Common myeloid progenitor, CD34-positive (primary cell): Measurements from ENCODE around the gene KRT78.

ENCODE experiments used
- CTCF ChIA-PET: fragments of 350-600 bp; sonication (Branson Sonifier 250); formaldehyde crosslinking; loops from one replicate; lab custom pipeline; 2021; ENCODE audit warnings: antibody characterized with exemption; lab: Charles Lee
- POLR2A ChIA-PET: fragments of 350-600 bp; sonication (Branson Sonifier 250); formaldehyde crosslinking; loops from one replicate; lab custom pipeline; 2021; ENCODE audit warnings: antibody characterized with exemption; lab: Charles Lee
- DNase-seq, 3 donors: peaks; one replicate each; pipeline versions ENCODE4 v3.0.0 to v3.0.0-alpha.2; 2013
- H3K27ac ChIP-seq, 2 experiments: 1 replicate in 1 of 2; 2 replicates in 1 of 2; pipeline ENCODE4 v1.7.0; 2013; ENCODE audit warnings: inconsistent platforms in 2 of 2, low read length in 2 of 2, mild to moderate bottlenecking in 2 of 2, low read depth in 1 of 2, moderate library complexity in 1 of 2; ENCODE audit not compliant: severe bottlenecking in 2 of 2, insufficient read depth in 1 of 2, poor library complexity in 1 of 2
- H3K27me3 ChIP-seq, 5 experiments: replicated peaks in 2 of 5; 1 replicate in 3 of 5; 2 replicates in 2 of 5; pipeline versions ENCODE4 v1.6.1 to v1.7.0; 2013; ENCODE audit warnings: low read length in 4 of 5, mild to moderate bottlenecking in 2 of 5, moderate library complexity in 2 of 5, inconsistent platforms in 1 of 5; ENCODE audit not compliant: insufficient read depth in 5 of 5, control insufficient read depth in 4 of 5
- H3K36me3 ChIP-seq, 4 experiments: 1 replicate in 2 of 4; 2 replicates in 2 of 4; pipeline versions ENCODE4 v1.6.1 to v1.7.0; 2013; ENCODE audit warnings: low read length in 3 of 4, control low read depth in 1 of 4, mild to moderate bottlenecking in 1 of 4; ENCODE audit not compliant: control insufficient read depth in 4 of 4, insufficient read depth in 4 of 4
- H3K4me1 ChIP-seq, 4 experiments: 1 replicate in 3 of 4; 2 replicates in 1 of 4; pipeline versions ENCODE4 v1.6.1 to v1.7.1; 2013; ENCODE audit warnings: low read length in 3 of 4, mild to moderate bottlenecking in 3 of 4, control low read depth in 1 of 4, inconsistent platforms in 1 of 4, moderate library complexity in 1 of 4; ENCODE audit not compliant: control insufficient read depth in 4 of 4, insufficient read depth in 4 of 4; ENCODE audit errors: control extremely low read depth in 1 of 4
- H3K4me3 ChIP-seq, 7 experiments: 1 replicate in 4 of 7; 2 replicates in 3 of 7; pipeline versions ENCODE4 v1.5.1 to v1.7.0; 2013; ENCODE audit warnings: mild to moderate bottlenecking in 7 of 7, low read length in 6 of 7, moderate library complexity in 6 of 7, inconsistent platforms in 2 of 7, low read depth in 2 of 7, control low read depth in 1 of 7; ENCODE audit not compliant: insufficient read depth in 4 of 7, control insufficient read depth in 1 of 7; ENCODE audit errors: extremely low read depth in 1 of 7
- H3K9me3 ChIP-seq, 5 experiments: 1 replicate in 4 of 5; 2 replicates in 1 of 5; pipeline versions ENCODE4 v1.6.1 to v1.7.1; 2013; ENCODE audit warnings: low read length in 4 of 5, mild to moderate bottlenecking in 2 of 5, inconsistent platforms in 1 of 5, low read depth in 1 of 5, moderate library complexity in 1 of 5; ENCODE audit not compliant: control insufficient read depth in 4 of 5, insufficient read depth in 2 of 5; ENCODE audit errors: control extremely low read depth in 1 of 5
- WGBS: methylation state at CpG from one replicate; pipeline ENCODE4 v1.1.5; 2013; ENCODE audit not compliant: insufficient coverage; 5-methylcytosine and 5-hydroxymethylcytosine counted together

KRT78 gene

DNA sequence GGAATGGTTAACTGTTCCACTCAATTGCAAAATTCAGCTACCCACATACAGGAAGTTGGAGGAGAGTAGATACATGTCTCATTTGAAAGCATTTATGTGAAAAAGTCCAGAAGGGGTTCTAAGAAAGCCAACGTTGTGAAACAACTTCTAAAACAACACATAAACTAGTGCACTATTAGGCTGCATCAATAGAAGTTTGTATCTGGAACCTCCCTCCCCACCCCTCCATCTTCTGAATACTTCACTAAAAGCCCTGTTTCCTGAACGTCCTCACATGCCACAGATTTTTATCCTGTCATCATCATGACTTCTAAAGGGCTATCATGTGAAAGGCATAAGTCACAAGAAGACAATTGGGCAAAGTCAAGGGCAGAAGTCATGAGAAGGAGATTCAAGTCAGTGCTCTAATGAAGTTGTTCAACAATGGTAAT, 20.2 kb downstream of the KRT78 start:
- Histone ChIP-seq H3K4me1 (no peaks in the 10 kb centered on the region), H3K27ac (no peak overlapping the region), H3K36me3 (no peaks in the 10 kb centered on the region), H3K4me3 (no peak overlapping the region), H3K27me3 (peaks cover 0 to 9% (median 0%) of the 10 kb centered on the region in 5 experiments), H3K9me3 (no peaks in the 10 kb centered on the region)
- POLR2A ChIA-PET = interaction anchor here (0.6 kb wide), 1 partner anchor 45 kb away, joined by 3 read pairs; no protein-coding TSS in a partner anchor
- DNase-seq = no peak
- 17% methylated on average over 1 of the region's 2 CpGs for WGBS
- CTCF ChIA-PET = interaction anchor here (1.5 kb wide), 1 partner anchor 49 kb away, joined by 3 read pairs; no protein-coding TSS in a partner anchor

DNA sequence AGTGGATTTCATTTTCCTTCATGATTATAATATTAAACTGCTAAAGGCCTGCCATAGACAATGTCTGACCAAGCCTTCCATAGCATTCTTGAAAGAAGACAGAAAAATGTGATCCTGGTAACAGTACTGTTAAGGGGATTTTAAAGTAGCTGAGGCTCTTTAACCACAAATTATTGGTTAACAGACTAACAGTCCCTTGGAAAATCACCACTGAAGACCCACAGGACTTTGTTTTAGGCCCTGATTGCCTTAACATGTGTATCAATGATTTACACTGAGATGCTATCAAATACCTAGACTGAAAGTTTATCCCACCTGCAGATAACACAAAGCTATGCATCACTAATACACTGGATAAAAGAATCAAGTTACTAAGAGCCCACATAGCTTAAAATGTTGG, 20.6 kb downstream of the KRT78 start:
- H3K4me3 ChIP-seq = no peak overlapping the region
- H3K27me3 ChIP-seq = peaks cover 0 to 9% (median 0%) of the 10 kb centered on the region in 5 experiments
- ChIA-PET CTCF (interaction anchor here (1.5 kb wide), 1 partner anchor 50 kb away, joined by 3 read pairs; no protein-coding TSS in a partner anchor), POLR2A (interaction anchor here (0.6 kb wide), 1 partner anchor 46 kb away, joined by 3 read pairs; no protein-coding TSS in a partner anchor)
- H3K4me1 ChIP-seq = no peaks in the 10 kb centered on the region
- no peaks in the 10 kb centered on the region for H3K36me3 ChIP-seq
- no peak for DNase-seq
- H3K27ac ChIP-seq = no peak overlapping the region
- H3K9me3 ChIP-seq = no peaks in the 10 kb centered on the region

DNA sequence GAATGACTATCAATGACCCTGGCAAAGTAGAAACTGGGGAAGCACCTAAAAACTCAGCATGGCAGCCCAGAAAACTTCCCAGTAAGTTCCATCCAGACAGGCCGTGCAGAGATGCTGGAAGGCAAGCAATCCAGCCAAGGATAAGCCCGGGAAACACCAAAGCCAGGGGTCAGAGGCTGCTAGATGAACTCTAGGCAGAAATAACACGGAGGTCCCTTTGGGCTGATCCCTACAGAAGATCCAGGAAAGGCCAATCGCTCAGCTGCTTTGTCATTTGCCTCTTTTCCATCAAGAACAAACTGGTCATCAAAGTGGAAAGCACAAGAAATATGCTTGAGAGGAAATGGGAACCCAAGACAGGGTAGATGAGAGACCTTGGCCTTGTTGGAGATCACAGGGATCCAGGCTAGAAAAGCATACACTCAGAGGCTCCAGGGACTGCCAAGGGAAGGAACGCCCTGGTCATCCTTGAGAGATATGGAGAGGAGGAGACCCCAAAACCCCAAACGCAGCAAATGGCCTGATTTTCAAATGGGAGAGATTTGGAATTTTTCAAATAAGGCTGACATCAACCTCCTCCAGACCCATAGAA, 21.2 kb downstream of the KRT78 start:
- ChIA-PET POLR2A (no interaction called here), CTCF (interaction anchor here (1.5 kb wide), 1 partner anchor 50 kb away, joined by 3 read pairs; no protein-coding TSS in a partner anchor)
- H3K4me3 ChIP-seq = no peak overlapping the region
- no peaks in the 10 kb centered on the region for H3K9me3 ChIP-seq
- H3K27ac ChIP-seq = no peak overlapping the region
- H3K4me1 ChIP-seq = no peaks in the 10 kb centered on the region
- no peaks in the 10 kb centered on the region for H3K36me3 ChIP-seq
- WGBS = 94% methylated on average over 5 of the region's 6 CpGs
- DNase-seq = no peak
- peaks cover 0 to 9% (median 0%) of the 10 kb centered on the region in 5 experiments for H3K27me3 ChIP-seq

DNA sequence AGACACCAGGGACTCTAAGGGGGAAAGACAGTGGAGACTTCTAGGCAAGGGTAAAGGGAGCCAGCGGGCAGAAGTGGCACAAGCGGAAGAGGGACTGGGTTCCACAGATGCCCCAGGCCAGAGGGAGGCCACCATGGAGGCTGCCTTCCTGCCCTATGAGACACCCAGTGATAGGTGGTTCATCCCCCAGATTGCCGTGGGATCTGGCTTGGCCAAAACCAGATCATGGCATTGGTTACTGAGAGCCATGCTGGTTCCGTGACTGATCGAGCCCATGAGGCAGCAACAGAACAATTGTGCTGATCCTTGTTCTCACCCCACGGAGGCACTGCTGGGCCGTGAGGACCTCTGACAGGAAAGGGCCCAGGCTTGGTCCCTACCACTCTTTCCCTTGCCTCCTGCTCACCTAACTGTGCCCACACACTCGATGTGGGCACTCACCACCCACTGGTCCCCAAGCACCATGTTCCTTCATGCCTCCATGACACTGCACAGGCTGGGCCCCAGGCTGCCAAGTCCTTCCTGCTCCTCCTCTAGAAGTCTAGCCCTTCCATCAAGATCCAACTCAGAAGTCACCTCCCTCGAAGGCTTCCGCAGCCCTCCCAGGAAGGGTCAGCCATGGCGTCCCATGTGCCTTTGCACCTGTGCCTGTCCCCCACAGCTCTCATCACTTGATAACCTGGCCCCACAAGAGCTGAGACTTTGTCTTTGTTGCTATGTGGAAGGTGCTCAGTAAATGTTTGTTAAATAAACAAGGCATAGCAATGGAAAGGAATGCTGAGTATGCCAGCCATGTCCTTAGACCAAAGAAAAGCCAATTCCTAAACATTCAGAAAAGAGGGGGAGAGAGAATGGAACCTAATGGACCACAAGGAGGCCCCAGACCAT, 21.9 kb downstream of the KRT78 start:
- no peaks in the 10 kb centered on the region for H3K9me3 ChIP-seq
- H3K4me1 ChIP-seq = no peaks in the 10 kb centered on the region
- POLR2A ChIA-PET = no interaction called here
- WGBS = 97% methylated on average over 8 of the region's 11 CpGs
- H3K27ac ChIP-seq = no peak overlapping the region
- no peak overlapping the region for H3K4me3 ChIP-seq
- peaks cover 0 to 9% (median 3%) of the 10 kb centered on the region in 5 experiments for H3K27me3 ChIP-seq
- no peak for DNase-seq
- H3K36me3 ChIP-seq = no peaks in the 10 kb centered on the region
- CTCF ChIA-PET = no interaction called here

DNA sequence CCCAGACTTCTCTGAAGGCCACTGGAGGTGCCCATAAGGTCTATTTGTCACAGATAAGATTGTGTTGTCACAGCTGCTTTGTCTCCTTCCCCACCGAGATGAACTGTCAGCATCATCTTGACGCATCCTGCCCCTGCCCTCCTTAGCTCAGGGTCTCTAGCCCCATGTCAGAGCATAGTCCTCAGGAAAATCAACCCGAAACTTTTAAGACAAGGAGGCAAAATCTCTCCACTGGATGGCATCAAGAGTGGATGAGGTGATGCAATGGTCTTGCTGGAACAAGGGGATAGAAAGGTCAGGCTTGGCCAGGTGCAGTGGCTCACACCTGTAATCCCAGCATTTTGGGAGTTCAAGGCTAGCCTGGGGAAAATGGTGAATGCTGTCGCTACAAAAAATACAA, 22.8 kb downstream of the KRT78 start:
- H3K9me3 ChIP-seq = no peaks in the 10 kb centered on the region
- H3K27me3 ChIP-seq = peaks cover 0 to 9% (median 3%) of the 10 kb centered on the region in 5 experiments
- no peak overlapping the region for H3K27ac ChIP-seq
- H3K4me1 ChIP-seq = no peaks in the 10 kb centered on the region
- H3K4me3 ChIP-seq = no peak overlapping the region
- DNase-seq = no peak
- 92% methylated on average over 4 of the region's 4 CpGs for WGBS
- no peaks in the 10 kb centered on the region for H3K36me3 ChIP-seq
- ChIA-PET CTCF (no interaction called here), POLR2A (no interaction called here)

DNA sequence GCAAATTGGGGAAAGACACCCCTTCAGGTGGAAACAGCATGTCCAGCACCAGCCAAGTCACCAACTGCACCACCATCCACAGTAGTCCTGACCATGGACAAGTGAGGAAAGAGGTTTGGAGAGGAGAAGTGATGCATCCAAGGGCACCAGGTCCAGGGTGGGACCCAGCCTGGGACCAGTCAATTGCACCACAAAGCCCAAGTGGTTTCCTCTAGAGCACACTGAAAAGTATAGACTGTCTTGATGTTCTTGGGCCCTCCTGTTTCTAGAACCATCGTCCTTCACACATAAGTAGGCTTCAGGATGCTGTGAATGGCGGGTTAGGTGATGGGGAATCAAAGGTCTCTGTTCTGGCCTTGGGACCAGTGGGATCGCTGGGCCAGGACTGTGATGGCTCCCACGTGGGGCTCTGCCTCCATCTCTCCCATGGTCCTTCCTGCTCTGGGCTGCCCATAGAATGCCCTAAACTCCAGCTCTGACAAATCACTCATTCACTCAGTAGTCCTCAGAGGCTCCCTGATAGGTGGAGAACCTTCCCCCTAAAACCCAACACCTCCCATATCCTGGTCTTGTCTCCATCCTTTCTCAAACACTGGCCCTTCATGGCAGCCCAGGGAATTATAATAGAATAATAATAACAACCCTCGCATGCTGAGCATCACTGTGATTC, 23.9 kb downstream of the KRT78 start:
- peaks cover 0 to 8% (median 3%) of the 10 kb centered on the region in 5 experiments for H3K27me3 ChIP-seq
- no peaks in the 10 kb centered on the region for H3K9me3 ChIP-seq
- H3K4me3 ChIP-seq = no peak overlapping the region
- no peaks in the 10 kb centered on the region for H3K36me3 ChIP-seq
- ChIA-PET CTCF (no interaction called here), POLR2A (no interaction called here)
- no peak overlapping the region for H3K27ac ChIP-seq
- H3K4me1 ChIP-seq = no peaks in the 10 kb centered on the region
- WGBS = 95% methylated on average over 5 of the region's 5 CpGs
- DNase-seq = no peak
